KMS-11 (cell line): Measurements from ENCODE around the gene CELF1.
"Not testable (repeated sequence)": the region's sequence is repeated elsewhere in the genome, so short reads cannot be mapped to it uniquely, and the experiment has no call there.

Source experiments
- H2AFZ ChIP-seq: fragments of 200-600 bp; sonication (generic); 2 replicates; pipeline ENCODE4 v1.6.1; 2016; ENCODE audit warnings: antibody characterized with exemption, mixed run types, low read depth
- H3K27ac ChIP-seq: fragments of 200-600 bp; sonication (generic); 2 replicates; pipeline ENCODE4 v1.6.1; 2016; ENCODE audit warnings: mild to moderate bottlenecking, mixed run types
- H3K27me3 ChIP-seq: fragments of 200-600 bp; sonication (generic); 2 replicates; pipeline ENCODE4 v1.6.1; 2017; ENCODE audit warnings: mild to moderate bottlenecking, low read depth, mixed run types, moderate library complexity; ENCODE audit not compliant: insufficient read depth
- H3K36me3 ChIP-seq: fragments of 200-600 bp; sonication (generic); 2 replicates; pipeline ENCODE4 v1.6.1; 2017; ENCODE audit warnings: mild to moderate bottlenecking, mixed run types; ENCODE audit not compliant: insufficient read depth
- H3K4me1 ChIP-seq: fragments of 200-600 bp; sonication (generic); 2 replicates; pipeline ENCODE4 v1.6.1; 2016; ENCODE audit warnings: mild to moderate bottlenecking, low read depth, mixed run types; ENCODE audit not compliant: poor library complexity, severe bottlenecking
- H3K4me2 ChIP-seq: fragments of 200-600 bp; sonication (generic); 2 replicates; pipeline ENCODE4 v1.7.0; 2016; ENCODE audit warnings: mild to moderate bottlenecking, mixed run types
- H3K4me3 ChIP-seq: fragments of 200-600 bp; sonication (generic); IDR thresholded peaks from 2 replicates; pipeline ENCODE4 v1.6.1; 2017; ENCODE audit warnings: low read depth, low read length, mixed read lengths; ENCODE audit not compliant: insufficient read depth
- H3K79me2 ChIP-seq: fragments of 200-600 bp; sonication (generic); 2 replicates; pipeline ENCODE4 v1.6.1; 2016; ENCODE audit warnings: low read depth, mixed run types; ENCODE audit not compliant: insufficient read depth
- H3K9ac ChIP-seq: fragments of 200-600 bp; sonication (generic); 2 replicates; pipeline ENCODE4 v1.6.1; 2016; ENCODE audit warnings: mild to moderate bottlenecking, mixed run types
- H4K20me1 ChIP-seq: fragments of 200-600 bp; sonication (generic); 2 replicates; pipeline ENCODE4 v1.6.1; 2016; ENCODE audit warnings: mild to moderate bottlenecking, mixed run types; ENCODE audit not compliant: insufficient read depth
- TF ChIP-seq, protein P1 (sequence below): fragments of 200-600 bp; sonication (generic); conservative IDR thresholded peaks from 2 replicates; pipeline ENCODE4 v1.6.1; 2017; ENCODE audit warnings: low read depth, mild to moderate bottlenecking, antibody characterized with exemption, low read length, moderate library complexity, mixed read lengths

CELF1 gene

DNA sequence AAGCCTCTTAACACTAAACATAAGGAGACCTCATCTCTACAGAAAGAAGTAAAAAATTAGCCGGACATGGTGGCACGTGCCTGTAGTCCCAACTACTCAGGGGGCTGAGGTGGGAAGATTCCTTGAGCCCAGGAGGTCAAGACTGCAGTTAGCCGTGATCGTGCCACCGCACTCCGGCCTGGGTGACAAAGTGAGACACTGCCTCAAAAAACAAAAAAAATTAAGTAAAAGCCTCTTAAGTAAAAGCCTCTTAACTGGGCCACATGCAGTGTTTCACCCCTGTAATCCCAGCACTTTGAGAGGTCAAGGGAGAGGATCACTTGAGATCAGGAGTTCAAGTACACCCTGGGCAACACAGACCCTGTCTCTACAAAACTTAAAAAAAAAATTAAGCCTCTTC, 25.7 kb downstream of the CELF1 start:
- Histone ChIP-seq H3K36me3 (0 out of 2 replicates have a peak, but pooled peaks cover 3% of the 10 kb centered on the region), H3K27me3 (no peaks in the 10 kb centered on the region), H3K27ac (peak overlapping the region; percentile 75)

DNA sequence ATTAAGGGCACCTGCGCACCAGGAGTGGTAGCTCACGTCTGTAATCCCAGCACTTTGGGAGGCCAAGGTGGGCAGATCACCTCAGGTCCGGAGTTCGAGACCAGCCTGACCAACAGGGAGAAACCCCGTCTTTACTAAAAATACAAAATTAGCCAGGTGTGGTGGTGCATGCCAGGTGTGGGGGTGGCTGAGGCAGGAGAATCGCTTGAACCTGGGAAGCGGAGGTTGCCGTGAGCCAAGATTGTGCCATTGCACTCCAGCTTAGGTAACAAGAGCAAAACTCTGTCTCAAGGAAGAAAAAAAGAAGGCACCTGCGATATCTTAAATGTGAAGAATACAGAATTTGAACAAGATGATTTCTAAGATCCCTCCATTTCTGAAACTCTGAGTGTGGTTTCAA, 26.9 kb downstream of the CELF1 start:
- H3K4me1 ChIP-seq: peaks cover 96% of the 10 kb centered on the region
- peak overlapping the region; percentile 75 for H3K27ac ChIP-seq
- not testable (repeated sequence) for H2AFZ ChIP-seq, H3K36me3 ChIP-seq, H3K4me3 ChIP-seq, H3K27me3 ChIP-seq
- peaks cover 16% of the 10 kb centered on the region for H4K20me1 ChIP-seq
- H3K4me2 ChIP-seq: peak overlapping the region; percentile 84
- peaks cover 100% of the 10 kb centered on the region for H3K79me2 ChIP-seq
- peak overlapping the region; percentile 17; the same call in 1 of the 2 replicates for H3K9ac ChIP-seq

More for the DNA sequence above, 25.7 kb downstream of the CELF1 start:
- H3K4me3 ChIP-seq: no peak overlapping the region
- peak overlapping the region; percentile 84; the same call in 1 of the 2 replicates for H3K4me2 ChIP-seq
- no peak overlapping the region for H2AFZ ChIP-seq
- H3K79me2 ChIP-seq: peaks cover 100% of the 10 kb centered on the region
- TF ChIP-seq, protein P1, sequence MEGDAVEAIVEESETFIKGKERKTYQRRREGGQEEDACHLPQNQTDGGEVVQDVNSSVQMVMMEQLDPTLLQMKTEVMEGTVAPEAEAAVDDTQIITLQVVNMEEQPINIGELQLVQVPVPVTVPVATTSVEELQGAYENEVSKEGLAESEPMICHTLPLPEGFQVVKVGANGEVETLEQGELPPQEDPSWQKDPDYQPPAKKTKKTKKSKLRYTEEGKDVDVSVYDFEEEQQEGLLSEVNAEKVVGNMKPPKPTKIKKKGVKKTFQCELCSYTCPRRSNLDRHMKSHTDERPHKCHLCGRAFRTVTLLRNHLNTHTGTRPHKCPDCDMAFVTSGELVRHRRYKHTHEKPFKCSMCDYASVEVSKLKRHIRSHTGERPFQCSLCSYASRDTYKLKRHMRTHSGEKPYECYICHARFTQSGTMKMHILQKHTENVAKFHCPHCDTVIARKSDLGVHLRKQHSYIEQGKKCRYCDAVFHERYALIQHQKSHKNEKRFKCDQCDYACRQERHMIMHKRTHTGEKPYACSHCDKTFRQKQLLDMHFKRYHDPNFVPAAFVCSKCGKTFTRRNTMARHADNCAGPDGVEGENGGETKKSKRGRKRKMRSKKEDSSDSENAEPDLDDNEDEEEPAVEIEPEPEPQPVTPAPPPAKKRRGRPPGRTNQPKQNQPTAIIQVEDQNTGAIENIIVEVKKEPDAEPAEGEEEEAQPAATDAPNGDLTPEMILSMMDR: no peak
- H3K4me1 ChIP-seq: peaks cover 95% of the 10 kb centered on the region
- peak overlapping the region; percentile 17; the same call in 1 of the 2 replicates for H3K9ac ChIP-seq
- H4K20me1 ChIP-seq: peaks cover 17% of the 10 kb centered on the region

DNA sequence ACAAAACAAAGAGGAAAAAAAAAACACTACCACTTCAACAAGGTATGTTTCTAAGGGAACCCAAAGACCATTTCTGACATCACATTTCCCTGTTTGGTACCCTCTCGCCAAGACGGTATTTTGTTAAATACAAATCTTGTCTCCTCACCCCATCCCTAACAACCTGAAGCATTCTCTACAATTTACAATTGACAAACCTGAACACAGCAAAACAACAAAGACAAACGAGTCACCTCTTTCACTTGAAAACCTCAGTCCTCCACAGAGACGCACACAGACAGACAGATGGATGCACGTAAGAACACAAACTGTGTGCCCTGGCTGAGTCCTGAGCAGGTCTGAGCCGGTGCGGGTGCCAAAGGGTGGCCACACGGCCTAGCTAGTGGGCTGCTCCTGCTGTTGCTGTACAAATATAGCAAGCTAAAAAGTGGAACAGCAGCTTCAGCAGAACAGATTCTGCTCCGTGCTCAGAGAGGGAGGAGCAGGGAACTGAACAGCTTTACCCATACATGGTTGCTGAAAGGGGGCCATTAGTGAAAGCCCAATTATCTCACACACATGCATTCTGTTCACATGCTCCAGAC, 28.5 kb downstream of the CELF1 start:
- Histone ChIP-seq H3K4me3 (no peak overlapping the region), H3K4me2 (peak overlapping the region; percentile 84), H3K27me3 (no peaks in the 10 kb centered on the region), H4K20me1 (peaks cover 13% of the 10 kb centered on the region), H2AFZ (no peak overlapping the region), H3K9ac (peak overlapping the region; percentile 41; the same call in 1 of the 2 replicates), H3K27ac (peak overlapping the region; percentile 75), H3K36me3 (no peaks in the 10 kb centered on the region), H3K79me2 (peaks cover 100% of the 10 kb centered on the region), H3K4me1 (peaks cover 99% of the 10 kb centered on the region)
- TF ChIP-seq, protein P1: no peak

DNA sequence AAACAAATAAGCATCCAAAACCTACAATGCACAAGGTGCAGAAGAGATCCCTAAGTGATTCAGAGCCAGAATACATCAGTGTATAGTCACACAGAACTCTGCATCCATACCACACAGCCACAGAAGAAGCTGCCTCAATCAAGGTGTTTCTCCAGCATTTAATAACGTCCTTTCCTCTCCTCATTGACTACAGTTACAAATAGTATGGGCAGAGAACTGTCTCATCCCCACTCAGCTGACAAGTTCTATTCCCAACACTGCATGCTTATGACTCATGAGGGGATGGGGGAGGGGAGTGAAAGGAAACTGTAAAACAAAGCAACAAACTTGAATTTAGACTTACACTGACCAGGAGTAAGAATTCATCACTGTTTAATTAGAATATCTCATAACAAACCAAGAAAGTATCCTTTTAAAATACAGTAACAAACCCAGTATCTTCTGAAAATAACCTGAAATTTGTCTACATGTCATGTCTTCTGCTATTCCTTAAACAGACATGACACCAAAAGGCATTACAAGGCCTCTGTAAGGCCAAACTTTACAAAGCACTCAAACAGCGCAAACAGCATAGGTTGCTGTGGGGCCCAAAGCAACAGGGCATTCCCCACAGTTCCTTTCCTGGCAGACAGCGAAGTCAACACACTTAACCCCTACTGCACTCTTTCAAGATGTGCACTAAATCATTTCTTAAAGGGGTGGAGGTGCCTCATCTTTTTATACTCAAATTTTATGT, 29.3 kb downstream of the CELF1 start:
- H3K9ac ChIP-seq: peak overlapping the region; percentile 41; the same call in 1 of the 2 replicates

More for the DNA sequence above, 29.3 kb downstream of the CELF1 start:
- peaks cover 100% of the 10 kb centered on the region for H3K79me2 ChIP-seq
- H3K4me2 ChIP-seq: peak overlapping the region; percentile 84
- H3K36me3 ChIP-seq: no peaks in the 10 kb centered on the region
- H3K4me1 ChIP-seq: peaks cover 96% of the 10 kb centered on the region
- TF ChIP-seq, protein P1: no peak
- peaks cover 13% of the 10 kb centered on the region for H4K20me1 ChIP-seq
- H2AFZ ChIP-seq: no peak overlapping the region
- H3K27ac ChIP-seq: peak overlapping the region; percentile 75
- H3K4me3 ChIP-seq: no peak overlapping the region
- H3K27me3 ChIP-seq: no peaks in the 10 kb centered on the region
